CD4-positive, alpha-beta T cell treated with Interleukin-21 for 1 hour (primary cell): ENCODE data around the gene PTPRN2.

Experiments
- DNase-seq: peaks from one replicate; pipeline ENCODE4 v3.0.0-alpha.2; 2020

The PTPRN2 gene

GRCh38 chr7:157558875-157559595 lies 1028.6 kb downstream of the PTPRN2 start:
- no peak for DNase-seq

- DNase-seq: no peak
Measured at GRCh38 chr7:157558516-157558874, 1029.1 kb downstream of the PTPRN2 start.

DNA sequence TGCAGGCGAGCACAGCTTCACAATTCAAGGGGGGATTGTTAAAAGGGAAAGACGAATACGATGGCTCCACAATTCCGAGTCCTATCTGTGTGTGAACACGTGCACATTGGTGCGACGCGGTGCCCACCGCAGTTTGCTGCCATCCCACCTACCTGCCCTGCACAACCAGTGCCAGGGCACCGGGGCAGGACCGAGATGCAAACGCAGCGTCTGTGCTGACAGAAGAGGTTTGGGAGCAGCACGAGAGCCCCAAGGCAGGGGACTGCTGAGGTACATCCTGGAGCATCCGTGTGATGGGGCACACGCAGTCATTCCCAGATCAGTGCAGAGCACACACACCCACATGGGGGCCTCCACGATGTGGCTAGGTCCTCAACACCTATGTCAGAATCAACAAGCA lies 1029.6 kb downstream of the PTPRN2 start:
- no peak for DNase-seq

GRCh38 chr7:157557263-157557662 lies 1030.4 kb downstream of the PTPRN2 start:
- DNase-seq: no peak

DNA sequence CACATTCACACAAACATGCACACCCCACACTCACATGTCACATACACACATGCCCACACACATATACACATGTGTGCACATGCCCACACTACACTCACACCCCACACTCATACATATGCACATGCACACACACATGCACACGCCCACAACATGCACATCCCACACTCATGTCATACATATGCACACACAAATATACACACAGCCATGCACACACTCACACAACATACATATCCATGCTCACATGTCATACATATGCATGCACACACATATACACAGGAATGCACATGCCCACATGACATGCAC lies 1031.0 kb downstream of the PTPRN2 start:
- DNase-seq: no peak

DNA sequence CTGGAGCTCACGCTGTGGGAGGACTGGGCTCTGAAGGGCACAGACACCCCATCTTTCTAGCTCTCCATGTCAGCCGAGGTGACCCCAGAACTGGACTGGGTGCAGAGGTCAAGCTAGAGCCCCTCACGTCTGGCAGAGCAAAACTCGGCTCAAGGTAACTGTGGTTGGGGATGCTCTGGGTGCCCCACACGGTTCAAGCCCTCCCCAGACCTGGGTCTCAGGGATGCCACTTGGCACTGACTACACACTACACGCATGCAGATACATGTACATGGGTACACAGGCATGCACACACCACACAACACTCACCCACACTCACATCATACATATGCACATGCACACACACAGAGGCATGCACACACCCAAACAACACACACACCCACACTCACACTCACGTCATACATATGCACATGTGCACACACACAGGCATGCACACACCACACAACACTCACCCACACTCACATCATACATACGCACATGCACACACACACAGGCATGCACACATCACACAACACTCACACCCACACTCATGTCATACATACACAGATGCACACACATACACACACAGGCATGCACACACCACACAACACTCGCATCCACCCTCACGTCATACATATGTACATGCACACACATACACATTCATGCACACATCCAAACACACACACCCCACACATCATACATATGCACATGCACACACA lies 1031.5 kb downstream of the PTPRN2 start:
- DNase-seq: no peak

DNA sequence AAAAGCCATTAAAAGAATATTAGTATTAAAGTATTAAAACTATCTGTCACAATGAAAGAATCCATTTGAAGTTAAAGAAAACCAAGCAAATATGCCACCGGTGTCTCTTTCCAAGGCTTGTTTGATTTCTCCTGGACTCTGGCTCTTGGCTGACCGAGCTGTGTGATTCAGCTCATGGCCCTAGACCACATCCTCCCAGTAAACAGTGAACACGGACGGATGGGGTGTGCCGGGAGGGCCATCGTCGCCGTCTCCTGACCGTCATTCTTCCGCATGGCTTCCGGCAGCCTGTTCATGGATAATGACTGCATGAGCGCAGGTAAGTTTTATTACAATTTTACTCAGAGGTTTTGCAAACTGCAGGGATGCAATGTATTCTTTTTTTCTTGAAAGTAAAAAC lies 1032.3 kb downstream of the PTPRN2 start:
- no peak for DNase-seq

GRCh38 chr7:157554393-157555238 lies 1033.0 kb downstream of the PTPRN2 start:
- no peak for DNase-seq

GRCh38 chr7:157553256-157553655 lies 1034.4 kb downstream of the PTPRN2 start:
- DNase-seq: no peak

DNA sequence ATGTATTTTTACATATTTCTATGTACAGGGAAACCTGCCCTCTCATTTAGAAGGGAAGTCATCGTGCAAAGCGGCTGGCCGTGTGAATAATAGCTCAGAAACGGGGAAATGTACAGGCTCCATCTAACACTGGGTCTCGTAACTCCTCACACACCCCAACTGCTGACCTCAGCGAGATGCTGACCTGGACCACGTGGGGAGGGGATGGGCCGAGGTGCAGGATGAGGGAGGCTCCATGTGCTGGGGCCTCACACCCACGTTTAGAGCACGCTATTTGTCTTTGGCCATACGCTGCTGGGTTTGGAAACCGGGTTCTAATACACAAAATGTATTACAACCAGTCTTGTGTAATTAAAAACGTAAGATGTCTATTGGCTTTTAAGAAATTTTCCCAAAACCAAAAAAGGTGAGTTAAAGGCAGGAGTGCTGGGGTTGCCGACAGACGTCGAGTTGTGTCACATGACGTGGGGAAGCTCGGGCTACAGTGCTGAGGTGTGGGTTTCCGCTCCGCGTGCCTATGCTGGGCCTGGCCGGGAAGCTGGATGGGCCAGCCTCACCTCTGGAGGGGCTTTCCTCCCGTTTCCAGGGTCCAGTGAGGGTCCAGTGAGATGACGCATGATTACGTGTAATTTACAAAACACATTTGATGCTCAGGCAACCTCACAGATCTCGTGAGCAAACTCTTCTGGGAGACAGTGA lies 1035.2 kb downstream of the PTPRN2 start:
- no peak for DNase-seq

- no peak for DNase-seq
Measured at GRCh38 chr7:157551325-157552070, 1036.1 kb downstream of the PTPRN2 start.

DNA sequence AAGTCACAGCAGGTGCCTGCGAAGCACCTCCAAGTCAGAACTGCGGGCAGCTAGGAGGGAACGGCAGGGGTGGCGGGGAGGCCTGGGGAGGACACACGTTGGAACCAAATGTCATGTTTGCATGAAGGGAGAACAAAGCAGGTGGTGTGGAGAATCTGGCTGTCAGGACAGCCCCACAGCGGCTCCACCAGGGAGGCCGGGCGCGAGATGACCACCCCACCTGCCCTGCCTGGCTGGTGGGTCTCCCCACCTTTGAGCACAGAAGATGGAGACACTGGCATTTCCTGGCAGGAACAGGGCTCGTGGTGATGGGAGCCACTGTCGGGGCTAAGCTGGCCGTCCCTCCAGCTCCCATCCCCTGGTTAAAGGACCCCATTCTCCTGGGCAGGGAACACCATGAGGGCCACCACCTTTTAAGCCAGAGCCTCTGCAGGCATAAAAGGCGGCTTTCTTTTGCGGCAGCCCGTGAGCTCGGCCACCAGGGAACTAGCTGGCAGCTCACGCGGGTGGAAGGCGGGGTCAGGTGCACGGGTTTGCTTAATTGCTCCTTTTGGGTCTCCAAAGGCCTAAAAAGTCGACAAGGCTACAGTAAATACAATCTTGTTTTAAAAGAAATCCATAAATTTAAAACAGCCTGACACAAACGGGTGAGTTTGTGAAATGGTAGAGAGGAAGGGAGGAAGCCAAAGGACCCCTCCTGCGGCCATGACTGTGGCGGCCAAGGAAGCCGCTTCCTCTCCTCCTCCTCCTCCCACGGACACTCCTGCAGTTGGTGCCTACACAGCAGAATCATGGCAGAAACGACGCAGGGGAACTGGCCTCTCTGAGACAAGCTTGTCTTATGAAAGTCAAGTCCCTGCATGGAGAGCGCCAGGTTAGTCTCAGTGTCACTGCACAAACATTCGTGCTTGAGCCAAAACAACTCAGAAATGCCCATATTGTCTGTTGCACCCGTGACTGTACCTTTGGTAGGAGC lies 1037.0 kb downstream of the PTPRN2 start:
- no peak for DNase-seq

GRCh38 chr7:157549612-157550299 lies 1037.9 kb downstream of the PTPRN2 start:
- no peak for DNase-seq

DNA sequence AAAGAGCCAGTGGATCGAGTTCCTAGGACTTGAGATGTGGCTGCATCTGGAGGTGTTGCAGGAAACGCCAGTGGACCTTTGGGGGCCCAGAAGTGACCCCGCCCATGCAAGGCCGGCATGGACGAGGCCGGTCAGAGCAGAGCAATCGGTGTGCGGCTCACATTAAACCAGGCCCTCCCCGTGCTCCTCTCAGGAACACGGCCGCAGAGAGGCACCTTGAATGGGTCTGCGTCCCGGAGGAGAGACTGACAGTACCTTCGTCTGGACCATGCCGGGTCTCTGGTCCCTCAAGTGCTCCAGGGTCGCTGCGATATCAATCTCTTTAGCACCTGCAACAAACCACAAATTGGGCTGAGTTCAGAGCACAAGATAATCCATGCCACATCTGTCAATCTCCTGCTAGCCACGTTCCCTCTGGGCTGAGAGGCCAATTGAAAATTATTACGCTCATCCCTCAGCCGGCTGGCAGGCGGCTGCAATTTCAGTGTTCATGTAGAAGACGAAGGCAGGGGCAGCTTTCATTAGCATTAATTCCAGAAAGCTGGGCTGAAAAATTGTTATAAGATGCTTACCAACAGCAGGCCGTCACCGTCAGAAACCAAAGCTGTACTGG lies 1038.8 kb downstream of the PTPRN2 start:
- no peak for DNase-seq

- no peak for DNase-seq
Measured at GRCh38 chr7:157547611-157548010, 1040.0 kb downstream of the PTPRN2 start.

- no peak for DNase-seq
Measured at GRCh38 chr7:157547102-157547501, 1040.5 kb downstream of the PTPRN2 start.

GRCh38 chr7:157545681-157546060 lies 1042.0 kb downstream of the PTPRN2 start:
- DNase-seq: no peak

DNA sequence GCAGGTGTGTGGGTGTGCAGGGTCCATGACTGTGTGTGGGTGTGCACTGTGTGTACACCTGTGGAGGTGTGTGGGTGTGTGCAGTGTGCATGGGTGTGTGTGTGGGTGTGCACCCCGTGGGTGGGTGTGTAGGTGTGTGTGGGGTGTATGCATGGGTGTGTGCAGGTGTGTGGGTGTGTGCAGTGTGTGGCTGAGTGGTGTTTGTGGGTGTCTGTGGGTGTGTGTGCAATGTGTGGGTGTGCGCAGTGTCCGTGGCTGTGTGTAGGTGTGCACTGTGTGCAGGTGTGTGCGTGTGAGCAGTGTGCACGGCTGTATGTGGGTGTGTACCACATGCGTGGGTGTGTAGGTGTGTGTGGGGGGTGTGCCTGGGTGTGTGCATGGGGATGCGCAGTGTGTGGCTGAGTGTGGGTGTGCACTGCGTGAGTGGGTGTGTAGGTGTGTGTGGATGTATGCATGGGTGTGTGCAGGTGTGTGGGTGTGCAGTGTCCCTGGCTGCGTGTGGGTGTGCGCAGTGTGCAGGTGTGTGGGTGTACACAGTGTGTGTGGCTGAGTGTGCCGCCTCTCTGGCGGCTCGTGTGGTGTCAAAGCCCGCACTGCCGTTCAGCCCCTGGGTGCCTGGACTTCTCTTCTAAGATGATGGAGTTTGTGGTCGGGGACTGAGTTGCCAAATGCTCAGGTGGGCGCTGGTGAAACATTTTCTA lies 1042.5 kb downstream of the PTPRN2 start:
- DNase-seq: no peak

DNA sequence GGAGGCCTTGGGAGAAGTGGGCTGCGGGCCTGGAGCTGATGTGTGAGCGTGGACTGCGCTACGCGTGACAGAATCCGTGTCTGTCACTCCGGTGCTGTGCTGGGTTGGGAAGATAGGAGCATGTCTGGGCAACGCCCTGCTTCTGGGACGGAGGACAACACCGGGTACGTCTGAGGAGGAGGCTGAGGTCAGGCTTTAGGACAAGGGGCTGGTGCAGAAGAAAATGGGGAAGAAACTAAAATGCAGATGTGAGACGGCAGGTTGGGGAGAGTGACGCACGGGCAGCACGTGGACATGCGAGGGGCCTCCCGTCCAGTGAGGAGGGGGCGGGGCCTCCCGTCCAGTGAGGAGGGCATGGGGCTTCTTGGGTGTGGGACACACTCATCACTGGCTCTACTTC lies 1043.4 kb downstream of the PTPRN2 start:
- no peak for DNase-seq

- DNase-seq: no peak
Measured at GRCh38 chr7:157543791-157544190, 1043.8 kb downstream of the PTPRN2 start.
